ENCODE data around the gene NME5. TPM values are rescaled to one million over a fixed set of nuclear protein-coding genes. Genes with fewer than 3 reads are reported as not detected.

Gene NME5
- polyA plus RNA-seq, 4 donors: 1.3 to 1.8 TPM; not detected in 2

DNA sequence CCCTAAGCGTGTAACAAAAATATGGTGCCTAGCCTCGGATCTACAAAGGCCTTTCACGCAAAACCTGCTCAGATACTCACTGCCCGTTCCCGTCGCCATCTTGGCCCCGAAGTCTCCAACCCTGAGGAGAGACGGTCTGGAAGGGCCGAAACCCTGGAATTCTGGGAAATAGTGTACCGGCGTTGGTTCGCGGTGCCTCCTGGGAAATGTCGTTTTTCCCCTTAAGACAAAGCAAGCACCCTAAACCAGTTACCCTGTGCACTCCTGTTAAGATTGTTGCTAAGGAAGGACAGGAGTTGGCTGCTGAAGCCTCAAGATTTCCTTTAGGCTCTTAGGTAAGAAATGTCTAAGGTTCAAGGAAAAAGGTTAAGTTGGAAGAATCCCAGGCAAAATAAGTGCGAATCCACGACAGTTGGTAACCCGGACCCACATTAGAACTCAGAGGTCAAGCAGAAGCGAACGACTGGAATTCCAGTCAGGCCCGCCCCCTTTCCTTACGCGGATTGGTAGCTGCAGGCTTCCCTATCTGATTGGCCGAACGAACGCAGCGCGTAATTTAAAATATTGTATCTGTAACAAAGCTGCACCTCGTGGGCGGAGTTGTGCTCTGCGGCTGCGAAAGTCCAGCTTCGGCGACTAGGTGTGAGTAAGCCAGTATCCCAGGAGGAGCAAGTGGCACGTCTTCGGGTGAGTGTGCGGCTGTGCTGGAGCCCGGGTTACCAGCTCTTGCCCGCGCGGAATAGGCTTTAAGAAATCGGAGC, 39.5 kb upstream of the NME5 start, which contains the start of the genes BRD8 and KIF20A:
Gene BRD8 (minus strand): TSS at position 115 of the 761 bp plus-strand sequence. CDS start 16 bp downstream, at position 99.
Gene KIF20A (plus strand): TSS at position 597 of the 761 bp plus-strand sequence. CDS start 569 bp downstream, outside the sequence.
- Histone ChIP-seq H3K27me3 (ENCODE audit: control insufficient read depth in 3 of 3, insufficient read depth in 3 of 3, low read length in 3 of 3) (no peaks in the 10 kb centered on the region), H3K36me3 (ENCODE audit: control insufficient read depth in 3 of 3, insufficient read depth in 2 of 3, low read depth in 1 of 3, low read length in 3 of 3) (peaks cover 0 to 36% (median 0%) of the 10 kb centered on the region in 3 donors), H3K27ac (ENCODE audit: low read depth in 1 of 3, low read length in 2 of 3) (peak within 1 kb of the TSS; percentile 50 to 87 (median 87)), H3K9me3 (ENCODE audit: control insufficient read depth in 2 of 2, insufficient read depth in 1 of 2, low read depth in 1 of 2, low read length in 1 of 2) (no peaks in the 10 kb centered on the region), H3K4me3 (ENCODE audit: low read depth in 1 of 3, low read length in 3 of 3) (peak within 1 kb of the TSS; percentile 50 to 93 (median 75)), H3K4me1 (ENCODE audit: control insufficient read depth in 3 of 3, insufficient read depth in 2 of 3, low read depth in 1 of 3, low read length in 2 of 3) (peaks cover 2 to 11% (median 3%) of the 10 kb centered on the region in 3 donors)
- WGBS, 3 donors: 0% methylated on average over 41 of the region's 41 CpGs
- DNase-seq: peak; percentile 97 to 99
- no peak for FAIRE-seq

DNA sequence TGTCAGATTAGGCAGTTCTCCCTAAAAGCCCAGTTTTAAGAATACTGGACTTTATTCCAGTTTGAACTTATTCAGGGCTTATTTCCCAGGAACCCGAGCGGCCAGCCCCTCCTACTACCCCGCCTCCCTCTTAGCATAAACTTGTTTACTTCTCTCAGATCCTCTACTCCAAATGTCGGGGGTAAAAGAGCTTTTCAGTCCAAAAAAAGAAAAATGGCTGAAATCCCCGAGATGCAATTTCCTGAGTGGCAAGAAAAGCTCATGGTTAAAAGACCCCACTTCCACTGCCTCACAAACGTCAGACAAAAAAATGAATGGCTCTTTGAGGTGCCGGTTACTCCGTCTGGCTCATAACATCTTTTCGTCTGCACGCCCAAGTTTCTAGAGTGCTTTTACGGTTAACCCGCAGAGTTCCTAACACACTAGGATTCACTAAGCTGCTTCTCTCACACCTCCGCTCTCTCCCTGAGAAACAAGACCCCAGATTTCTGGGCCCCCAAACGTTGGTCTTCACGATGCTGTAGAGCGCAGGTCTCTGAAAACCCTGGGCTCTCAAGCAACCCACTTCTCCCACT, 38.8 kb upstream of the NME5 start:
- peak overlapping the region; percentile 50 to 93 (median 75) for H3K4me3 ChIP-seq (ENCODE audit: low read depth in 1 of 3, low read length in 3 of 3)
- 0 to 1% (median 0%) methylated on average over 16 of the region's 16 CpGs for WGBS, 3 donors
- H3K36me3 ChIP-seq (ENCODE audit: control insufficient read depth in 3 of 3, insufficient read depth in 2 of 3, low read depth in 1 of 3, low read length in 3 of 3): peaks cover 0 to 37% (median 2%) of the 10 kb centered on the region in 3 donors
- no peaks in the 10 kb centered on the region for H3K9me3 ChIP-seq (ENCODE audit: control insufficient read depth in 2 of 2, insufficient read depth in 1 of 2, low read depth in 1 of 2, low read length in 1 of 2)
- H3K4me1 ChIP-seq (ENCODE audit: control insufficient read depth in 3 of 3, insufficient read depth in 2 of 3, low read depth in 1 of 3, low read length in 2 of 3): peaks cover 2 to 11% (median 3%) of the 10 kb centered on the region in 3 donors
- DNase-seq: peak; percentile 48 to 66
- H3K27ac ChIP-seq (ENCODE audit: low read depth in 1 of 3, low read length in 2 of 3): peak overlapping the region in 2 of 3 donors; percentile 87
- H3K27me3 ChIP-seq (ENCODE audit: control insufficient read depth in 3 of 3, insufficient read depth in 3 of 3, low read length in 3 of 3): no peaks in the 10 kb centered on the region
- no peak for FAIRE-seq

DNA sequence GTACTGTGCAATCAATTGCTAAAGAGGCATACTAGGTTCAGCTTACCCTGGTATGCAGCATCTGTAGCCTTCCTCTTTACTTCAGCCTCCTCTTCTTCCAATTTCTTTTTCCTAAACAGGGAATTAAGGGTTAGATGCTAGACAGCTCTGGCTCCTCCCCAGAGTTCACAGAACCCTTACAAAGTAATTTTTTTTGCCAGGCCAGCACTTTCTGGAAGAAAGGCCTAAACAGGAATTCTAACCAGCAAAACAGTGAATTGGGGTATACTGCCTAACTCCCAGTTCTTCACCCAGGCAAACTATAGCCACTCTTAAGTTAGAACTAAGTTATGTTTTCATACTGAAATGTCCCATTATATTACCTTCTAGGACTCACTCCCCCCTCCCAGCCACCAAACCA, 31.1 kb upstream of the NME5 start:
- H3K4me1 ChIP-seq (ENCODE audit: control insufficient read depth in 3 of 3, insufficient read depth in 2 of 3, low read depth in 1 of 3, low read length in 2 of 3): no peaks in the 10 kb centered on the region
- no peak overlapping the region for H3K27ac ChIP-seq (ENCODE audit: low read depth in 1 of 3, low read length in 2 of 3)
- H3K27me3 ChIP-seq (ENCODE audit: control insufficient read depth in 3 of 3, insufficient read depth in 3 of 3, low read length in 3 of 3): no peaks in the 10 kb centered on the region
- peaks cover 18 to 52% (median 20%) of the 10 kb centered on the region in 3 donors for H3K36me3 ChIP-seq (ENCODE audit: control insufficient read depth in 3 of 3, insufficient read depth in 2 of 3, low read depth in 1 of 3, low read length in 3 of 3)
- no peaks in the 10 kb centered on the region for H3K9me3 ChIP-seq (ENCODE audit: control insufficient read depth in 2 of 2, insufficient read depth in 1 of 2, low read depth in 1 of 2, low read length in 1 of 2)
- H3K4me3 ChIP-seq (ENCODE audit: low read depth in 1 of 3, low read length in 3 of 3): no peak overlapping the region
- no peak for FAIRE-seq
- DNase-seq: no peak

DNA sequence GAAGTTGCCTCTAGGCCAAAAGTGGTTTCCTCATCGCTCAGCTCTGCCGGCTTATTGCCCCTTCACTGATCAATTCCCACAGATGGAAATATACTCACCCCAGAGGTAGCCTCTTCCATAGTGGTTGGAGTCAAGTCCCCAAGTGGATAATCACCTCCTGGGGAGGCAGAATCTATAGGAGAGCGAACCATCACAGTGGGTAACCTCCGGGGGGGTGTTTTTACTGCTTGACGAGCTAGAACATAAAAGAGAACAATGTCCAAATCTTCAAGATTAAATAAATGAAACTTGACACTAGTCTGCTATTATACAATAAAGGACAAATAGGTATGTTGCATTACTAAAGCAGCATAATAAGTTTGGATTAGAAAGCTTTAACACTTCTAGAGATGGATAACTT, 29.9 kb upstream of the NME5 start:
- FAIRE-seq: no peak
- Histone ChIP-seq H3K36me3 (ENCODE audit: control insufficient read depth in 3 of 3, insufficient read depth in 2 of 3, low read depth in 1 of 3, low read length in 3 of 3) (peaks cover 29 to 53% (median 31%) of the 10 kb centered on the region in 3 donors), H3K27me3 (ENCODE audit: control insufficient read depth in 3 of 3, insufficient read depth in 3 of 3, low read length in 3 of 3) (no peaks in the 10 kb centered on the region), H3K4me1 (ENCODE audit: control insufficient read depth in 3 of 3, insufficient read depth in 2 of 3, low read depth in 1 of 3, low read length in 2 of 3) (no peaks in the 10 kb centered on the region), H3K9me3 (ENCODE audit: control insufficient read depth in 2 of 2, insufficient read depth in 1 of 2, low read depth in 1 of 2, low read length in 1 of 2) (no peaks in the 10 kb centered on the region), H3K27ac (ENCODE audit: low read depth in 1 of 3, low read length in 2 of 3) (no peak overlapping the region), H3K4me3 (ENCODE audit: low read depth in 1 of 3, low read length in 3 of 3) (no peak overlapping the region)
- 88 to 91% (median 90%) methylated on average over 5 of the region's 5 CpGs for WGBS, 3 donors
- DNase-seq: no peak

DNA sequence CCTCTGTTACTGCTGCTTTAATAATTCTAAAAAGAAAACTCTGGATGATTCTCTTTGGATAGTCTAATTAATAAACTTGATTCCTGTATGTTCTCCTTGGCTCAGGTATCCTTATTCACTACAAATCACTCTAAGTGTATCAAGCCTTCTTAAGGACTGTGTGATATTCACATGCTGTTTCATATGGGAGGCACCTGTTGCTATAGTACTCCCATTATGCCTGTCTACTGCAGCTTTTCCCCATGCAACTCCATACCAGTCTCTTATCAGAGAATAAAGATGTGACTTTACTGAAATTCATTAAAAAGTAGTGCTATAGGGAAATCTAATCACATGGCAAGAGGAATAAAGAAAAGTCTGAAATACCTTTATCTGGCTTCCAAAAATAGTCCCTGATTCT, 24.5 kb upstream of the NME5 start:
- DNase-seq (no peak), FAIRE-seq (no peak)
- H3K27me3 ChIP-seq (ENCODE audit: control insufficient read depth in 3 of 3, insufficient read depth in 3 of 3, low read length in 3 of 3): no peaks in the 10 kb centered on the region
- no peak overlapping the region for H3K4me3 ChIP-seq (ENCODE audit: low read depth in 1 of 3, low read length in 3 of 3)
- H3K9me3 ChIP-seq (ENCODE audit: control insufficient read depth in 2 of 2, insufficient read depth in 1 of 2, low read depth in 1 of 2, low read length in 1 of 2): no peaks in the 10 kb centered on the region
- no peak overlapping the region for H3K27ac ChIP-seq (ENCODE audit: low read depth in 1 of 3, low read length in 2 of 3)
- H3K4me1 ChIP-seq (ENCODE audit: control insufficient read depth in 3 of 3, insufficient read depth in 2 of 3, low read depth in 1 of 3, low read length in 2 of 3): no peaks in the 10 kb centered on the region
- peaks cover 42 to 55% (median 53%) of the 10 kb centered on the region in 3 donors for H3K36me3 ChIP-seq (ENCODE audit: control insufficient read depth in 3 of 3, insufficient read depth in 2 of 3, low read depth in 1 of 3, low read length in 3 of 3)

DNA sequence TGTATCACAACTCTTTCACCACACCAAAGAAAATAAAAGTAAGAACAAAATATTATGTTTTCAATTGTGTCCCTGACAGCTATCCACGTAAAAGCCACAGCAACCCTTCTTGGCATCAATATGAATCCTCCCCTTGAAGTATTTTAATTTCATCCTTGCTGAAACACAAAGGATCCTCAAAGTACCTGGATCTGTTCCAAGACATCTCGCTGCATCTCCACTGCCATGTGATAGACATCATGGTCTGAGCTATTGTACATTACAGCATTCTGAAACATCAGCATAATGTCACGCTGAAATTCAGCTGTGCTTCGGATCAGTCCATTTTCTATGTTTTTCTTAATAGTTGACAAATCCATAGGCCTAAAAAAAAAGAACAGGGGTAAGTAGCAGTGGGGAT, 21.5 kb upstream of the NME5 start:
- H3K4me3 ChIP-seq (ENCODE audit: low read depth in 1 of 3, low read length in 3 of 3): no peak overlapping the region
- 93 to 96% (median 95%) methylated on average over 4 of the region's 4 CpGs for WGBS, 3 donors
- no peak for FAIRE-seq
- H3K36me3 ChIP-seq (ENCODE audit: control insufficient read depth in 3 of 3, insufficient read depth in 2 of 3, low read depth in 1 of 3, low read length in 3 of 3): peaks cover 39 to 49% (median 45%) of the 10 kb centered on the region in 3 donors
- H3K27me3 ChIP-seq (ENCODE audit: control insufficient read depth in 3 of 3, insufficient read depth in 3 of 3, low read length in 3 of 3): no peaks in the 10 kb centered on the region
- H3K9me3 ChIP-seq (ENCODE audit: control insufficient read depth in 2 of 2, insufficient read depth in 1 of 2, low read depth in 1 of 2, low read length in 1 of 2): no peaks in the 10 kb centered on the region
- no peak for DNase-seq
- no peaks in the 10 kb centered on the region for H3K4me1 ChIP-seq (ENCODE audit: control insufficient read depth in 3 of 3, insufficient read depth in 2 of 3, low read depth in 1 of 3, low read length in 2 of 3)
- no peak overlapping the region for H3K27ac ChIP-seq (ENCODE audit: low read depth in 1 of 3, low read length in 2 of 3)

DNA sequence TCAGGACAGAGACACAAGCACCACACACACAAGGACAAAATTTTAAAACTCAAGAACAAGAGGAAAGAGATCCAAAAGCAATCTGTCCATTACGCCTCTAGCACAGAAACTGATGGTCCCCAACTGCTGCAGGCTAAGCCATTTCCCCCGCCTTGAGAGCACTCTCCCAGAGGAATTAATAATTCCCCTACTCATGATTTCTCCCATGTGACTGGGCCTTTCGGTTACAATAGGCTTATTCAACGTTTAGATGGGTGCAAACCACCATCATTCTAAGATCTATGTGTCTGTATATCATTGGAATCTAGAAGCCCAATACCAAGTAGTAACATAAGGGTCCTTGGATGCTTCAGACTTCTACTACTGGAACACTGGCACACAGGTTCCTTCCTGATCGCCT, 20.4 kb upstream of the NME5 start:
- H3K27ac ChIP-seq (ENCODE audit: low read depth in 1 of 3, low read length in 2 of 3): no peak overlapping the region
- 91 to 95% (median 93%) methylated on average over 5 of the region's 5 CpGs for WGBS, 3 donors
- FAIRE-seq: no peak

DNA sequence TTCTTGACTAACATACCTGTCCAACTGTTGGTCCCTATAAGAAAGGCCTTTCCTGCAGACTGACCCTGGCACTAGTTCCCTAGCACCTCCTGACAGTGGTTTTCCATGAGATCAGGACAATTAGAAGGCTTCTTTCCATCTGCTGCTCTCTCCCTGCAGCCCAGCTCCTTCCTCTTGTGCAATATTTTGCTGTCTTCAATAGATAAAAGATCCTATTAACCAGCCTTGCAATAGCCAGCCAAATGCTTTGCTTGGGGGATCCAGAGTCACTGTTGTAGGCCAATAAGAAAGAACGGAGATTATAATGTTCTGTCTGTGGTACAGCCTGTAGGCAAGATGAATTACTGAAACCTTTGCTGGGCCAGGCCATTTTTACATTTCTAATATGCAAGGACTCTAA, 18.4 kb upstream of the NME5 start:
- Histone ChIP-seq H3K4me1 (ENCODE audit: control insufficient read depth in 3 of 3, insufficient read depth in 2 of 3, low read depth in 1 of 3, low read length in 2 of 3) (no peaks in the 10 kb centered on the region), H3K36me3 (ENCODE audit: control insufficient read depth in 3 of 3, insufficient read depth in 2 of 3, low read depth in 1 of 3, low read length in 3 of 3) (peaks cover 24 to 33% (median 25%) of the 10 kb centered on the region in 3 donors), H3K4me3 (ENCODE audit: low read depth in 1 of 3, low read length in 3 of 3) (no peak overlapping the region), H3K27me3 (ENCODE audit: control insufficient read depth in 3 of 3, insufficient read depth in 3 of 3, low read length in 3 of 3) (no peaks in the 10 kb centered on the region), H3K27ac (ENCODE audit: low read depth in 1 of 3, low read length in 2 of 3) (no peak overlapping the region), H3K9me3 (ENCODE audit: control insufficient read depth in 2 of 2, insufficient read depth in 1 of 2, low read depth in 1 of 2, low read length in 1 of 2) (no peaks in the 10 kb centered on the region)
- DNase-seq (no peak), FAIRE-seq (no peak)
- WGBS, 3 donors: 86 to 94% (median 93%) methylated on average over 1 of the region's 1 CpG

More for the DNA sequence above, 20.4 kb upstream of the NME5 start:
- Histone ChIP-seq H3K4me1 (ENCODE audit: control insufficient read depth in 3 of 3, insufficient read depth in 2 of 3, low read depth in 1 of 3, low read length in 2 of 3) (no peaks in the 10 kb centered on the region), H3K27me3 (ENCODE audit: control insufficient read depth in 3 of 3, insufficient read depth in 3 of 3, low read length in 3 of 3) (no peaks in the 10 kb centered on the region), H3K36me3 (ENCODE audit: control insufficient read depth in 3 of 3, insufficient read depth in 2 of 3, low read depth in 1 of 3, low read length in 3 of 3) (peaks cover 32 to 41% (median 38%) of the 10 kb centered on the region in 3 donors), H3K9me3 (ENCODE audit: control insufficient read depth in 2 of 2, insufficient read depth in 1 of 2, low read depth in 1 of 2, low read length in 1 of 2) (no peaks in the 10 kb centered on the region), H3K4me3 (ENCODE audit: low read depth in 1 of 3, low read length in 3 of 3) (no peak overlapping the region)
- no peak for DNase-seq

Data from small intestine (tissue), 7 donors.